SU-DHL-6 (cell line): ENCODE measurements around the gene RBM23.

Source experiments
- H2AFZ ChIP-seq: fragments of 200-600 bp; sonication (generic); 2 replicates; pipeline ENCODE4 v1.6.1; 2014; ENCODE audit warnings: low read depth, mild to moderate bottlenecking, moderate library complexity, mixed read lengths, antibody characterized with exemption, low read length; ENCODE audit not compliant: severe bottlenecking
- H3F3A ChIP-seq: fragments of 200-600 bp; shearing (Covaris generic); 2 replicates; pipeline ENCODE4 v1.6.0; 2016; ENCODE audit warnings: antibody characterized with exemption, mild to moderate bottlenecking; ENCODE audit not compliant: insufficient read depth
- H3K27ac ChIP-seq: fragments of 200-600 bp; sonication (generic); 2 replicates; pipeline ENCODE4 v1.5.1; 2016; ENCODE audit warnings: low read depth, mild to moderate bottlenecking, low read length, moderate library complexity, mixed read lengths
- H3K27me3 ChIP-seq: fragments of 200-600 bp; sonication (generic), shearing (Covaris generic); 2 replicates; pipeline ENCODE4 v1.6.0; 2014; ENCODE audit warnings: mild to moderate bottlenecking, low read length
- H3K36me3 ChIP-seq: fragments of 200-600 bp; sonication (generic); 2 replicates; pipeline ENCODE4 v1.6.1; 2014; ENCODE audit warnings: mild to moderate bottlenecking, low read length, mixed read lengths
- H3K4me2 ChIP-seq: fragments of 300-600, 200-600 bp; shearing (Covaris generic), sonication (generic); 2 replicates; pipeline ENCODE4 v1.6.0; 2014; ENCODE audit warnings: low read length, low read depth, mild to moderate bottlenecking; ENCODE audit not compliant: poor library complexity, severe bottlenecking
- H3K4me3 ChIP-seq: fragments of 200-600 bp; sonication (generic); 2 replicates; pipeline ENCODE4 v1.5.1; 2014; ENCODE audit warnings: antibody characterized with exemption, low read length, mild to moderate bottlenecking, mixed read lengths; ENCODE audit not compliant: insufficient read depth, poor library complexity, severe bottlenecking
- H3K79me2 ChIP-seq: fragments of 200-600 bp; sonication (generic); 2 replicates; pipeline ENCODE4 v1.6.1; 2014; ENCODE audit warnings: mild to moderate bottlenecking, low read length, moderate library complexity; ENCODE audit not compliant: insufficient read depth
- H3K9ac ChIP-seq: fragments of 200-600 bp; sonication (generic); 2 replicates; pipeline ENCODE4 v1.7.0; 2014; ENCODE audit warnings: mild to moderate bottlenecking, low read length
- H3K9me2 ChIP-seq: fragments of 200-600 bp; sonication (generic); replicated peaks from 2 replicates; pipeline ENCODE4 v1.6.1; 2014; ENCODE audit warnings: low read length; ENCODE audit not compliant: insufficient read depth
- H3K9me3 ChIP-seq: fragments of 200-600 bp; sonication (generic); 2 replicates; pipeline ENCODE4 v1.6.1; 2014; ENCODE audit warnings: low read length, mixed read lengths; ENCODE audit not compliant: insufficient read depth
- H4K20me1 ChIP-seq: fragments of 200-600 bp; sonication (generic); 2 replicates; pipeline ENCODE4 v1.6.1; 2014; ENCODE audit warnings: low read depth, mild to moderate bottlenecking, antibody characterized with exemption, low read length, moderate library complexity, mixed read lengths
- CTCF ChIP-seq: fragments of 200-600 bp; sonication (generic); IDR thresholded peaks from one replicate; pipeline ENCODE4 v1.5.1; 2017; ENCODE audit warnings: antibody characterized with exemption, mild to moderate bottlenecking, low read length, moderate library complexity; ENCODE audit not compliant: insufficient read depth, poor library complexity, severe bottlenecking
- EZH2phosphoT487 ChIP-seq: fragments of 200-600 bp; sonication (generic), shearing (Covaris generic); conservative IDR thresholded peaks from 2 replicates; pipeline ENCODE4 v1.6.1; 2018; ENCODE audit warnings: mild to moderate bottlenecking, antibody characterized with exemption, low read length, moderate library complexity, mixed read lengths

RBM23 gene

GRCh38 chr14:22897357-22897756 is 21.6 kb downstream of the RBM23 start:
- H2AFZ ChIP-seq = no peak overlapping the region
- H3K36me3 ChIP-seq = peaks cover 5% of the 10 kb centered on the region; the same call in 1 of the 2 replicates
- 0 out of 2 replicates have a peak, but pooled peaks cover 8% of the 10 kb centered on the region for H3F3A ChIP-seq
- H3K9me2 ChIP-seq = no peaks in the 10 kb centered on the region
- no peak overlapping the region for H3K9ac ChIP-seq
- H3K4me2 ChIP-seq = no peak overlapping the region
- TF ChIP-seq CTCF = no peak
- TF ChIP-seq EZH2phosphoT487 = no peak
- no peaks in the 10 kb centered on the region for H3K27me3 ChIP-seq
- H4K20me1 ChIP-seq = no peaks in the 10 kb centered on the region
- H3K9me3 ChIP-seq = no peaks in the 10 kb centered on the region
- no peak overlapping the region for H3K4me3 ChIP-seq
- no peaks in the 10 kb centered on the region for H3K79me2 ChIP-seq
- no peak overlapping the region for H3K27ac ChIP-seq

- H3K9me3 ChIP-seq = no peaks in the 10 kb centered on the region
- no peak overlapping the region for H3K4me2 ChIP-seq
These were observed 22.2 kb downstream of the RBM23 start for GRCh38 chr14:22896760-22897159.

GRCh38 chr14:22896356-22896755 is 22.6 kb downstream of the RBM23 start:
- H3K9me2 ChIP-seq = no peaks in the 10 kb centered on the region
- no peak overlapping the region for H3K9ac ChIP-seq
- TF ChIP-seq CTCF (no peak), EZH2phosphoT487 (no peak)
- H4K20me1 ChIP-seq = no peaks in the 10 kb centered on the region
- no peak overlapping the region for H3K4me2 ChIP-seq
- H3K4me3 ChIP-seq = no peak overlapping the region
- H3K27ac ChIP-seq = no peak overlapping the region
- H3K36me3 ChIP-seq = peaks cover under 1% of the 10 kb centered on the region; the same call in 1 of the 2 replicates
- no peaks in the 10 kb centered on the region for H3K9me3 ChIP-seq
- H2AFZ ChIP-seq = no peak overlapping the region
- no peaks in the 10 kb centered on the region for H3K27me3 ChIP-seq
- H3F3A ChIP-seq = 0 out of 2 replicates have a peak, but pooled peaks cover 6% of the 10 kb centered on the region
- H3K79me2 ChIP-seq = no peaks in the 10 kb centered on the region

More at GRCh38 chr14:22896760-22897159, 22.2 kb downstream of the RBM23 start:
- H3K9ac ChIP-seq = no peak overlapping the region
- H4K20me1 ChIP-seq = no peaks in the 10 kb centered on the region
- no peaks in the 10 kb centered on the region for H3K9me2 ChIP-seq
- H2AFZ ChIP-seq = no peak overlapping the region
- H3K79me2 ChIP-seq = no peaks in the 10 kb centered on the region
- peaks cover 5% of the 10 kb centered on the region; the same call in 1 of the 2 replicates for H3K36me3 ChIP-seq
- no peak overlapping the region for H3K27ac ChIP-seq
- no peak for TF ChIP-seq EZH2phosphoT487
- no peak for TF ChIP-seq CTCF
- no peaks in the 10 kb centered on the region for H3K27me3 ChIP-seq
- H3K4me3 ChIP-seq = no peak overlapping the region
- H3F3A ChIP-seq = 0 out of 2 replicates have a peak, but pooled peaks cover 8% of the 10 kb centered on the region
